GM21390 (cell line): ENCODE measurements around the gene PRPS1.
"Not testable (repeated sequence)": the region's sequence is repeated elsewhere in the genome, so short reads cannot be mapped to it uniquely, and the experiment has no call there.

Experiments used
- ATAC-seq: cut with Tn5 transposase; IDR thresholded peaks from one replicate; pipeline ENCODE4 v1.9.1; 2021; ENCODE audit not compliant: unreplicated experiment

PRPS1 gene

GRCh38 chrX:107627838-107628661 is at the start of gene PRPS1:
Gene PRPS1 (plus strand): TSS chrX:107628510. CDS start chrX:107628629, 119 bp downstream.
- ATAC-seq = peak; percentile 99

- ATAC-seq = no peak
Observed at GRCh38 chrX:107579956-107580355, 48.4 kb upstream of the PRPS1 start.

- ATAC-seq = no peak
Observed at GRCh38 chrX:107581923-107582322, 46.4 kb upstream of the PRPS1 start.

- no peak for ATAC-seq
Observed at GRCh38 chrX:107589243-107589642, 39.1 kb upstream of the PRPS1 start.

GRCh38 chrX:107596651-107597050 is 31.7 kb upstream of the PRPS1 start:
- ATAC-seq = no peak

GRCh38 chrX:107597264-107597663 is 31.0 kb upstream of the PRPS1 start:
- ATAC-seq = no peak

GRCh38 chrX:107597791-107598190 is 30.5 kb upstream of the PRPS1 start:
- no peak for ATAC-seq

- no peak for ATAC-seq
Observed at GRCh38 chrX:107599450-107599861, 28.9 kb upstream of the PRPS1 start.

GRCh38 chrX:107600366-107600765 is 27.9 kb upstream of the PRPS1 start:
- ATAC-seq = no peak

GRCh38 chrX:107601326-107601725 is 27.0 kb upstream of the PRPS1 start:
- ATAC-seq = no peak

- no peak for ATAC-seq
Observed at GRCh38 chrX:107601759-107602158, 26.6 kb upstream of the PRPS1 start.

GRCh38 chrX:107602694-107603239 is 25.5 kb upstream of the PRPS1 start:
- no peak for ATAC-seq

- no peak for ATAC-seq
Observed at GRCh38 chrX:107603429-107604159, 24.7 kb upstream of the PRPS1 start.

GRCh38 chrX:107609061-107609460 is 19.2 kb upstream of the PRPS1 start:
- not testable (repeated sequence) for ATAC-seq

GRCh38 chrX:107610667-107611066 is 17.6 kb upstream of the PRPS1 start:
- ATAC-seq = no peak

GRCh38 chrX:107619885-107620322 is 8.4 kb upstream of the PRPS1 start:
- ATAC-seq = no peak

- ATAC-seq = no peak
Observed at GRCh38 chrX:107624893-107625292, 3.4 kb upstream of the PRPS1 start.

- no peak for ATAC-seq
Observed at GRCh38 chrX:107625739-107626138, 2.6 kb upstream of the PRPS1 start.

GRCh38 chrX:107626481-107626880 is 1.8 kb upstream of the PRPS1 start:
- no peak for ATAC-seq

- ATAC-seq = no peak
Observed at GRCh38 chrX:107626916-107627315, 1.4 kb upstream of the PRPS1 start.

GRCh38 chrX:107628662-107629539 is 591 bp downstream of the PRPS1 start:
- peak; percentile 42 for ATAC-seq
